DND-41 (cell line): Measurements from ENCODE around the gene ANKMY1.

Source experiments
- ATAC-seq: fragments of 200-7000 bp; cut with Tn5 transposase; 3 replicates; pipeline ENCODE4 v1.9.1; 2021; ENCODE audit warnings: low read depth; ENCODE audit not compliant: insufficient read depth
- DNase-seq: peaks from one replicate; pipeline ENCODE4 v3.0.0-alpha.2; 2020
- H2AFZ ChIP-seq: 2 replicates; pipeline ENCODE4 v1.6.0; 2012; ENCODE audit warnings: low read depth, low read length
- H3K27ac ChIP-seq: 2 replicates; pipeline ENCODE4 v1.5.1; 2012; ENCODE audit warnings: low read length, inconsistent platforms
- H3K27me3 ChIP-seq: fragments of 200-600 bp; sonication (generic); 2 replicates; pipeline ENCODE4 v1.6.0; 2012; ENCODE audit warnings: low read length, mild to moderate bottlenecking, inconsistent platforms; ENCODE audit not compliant: insufficient read depth, poor library complexity
- H3K36me3 ChIP-seq: 2 replicates; pipeline ENCODE4 v1.5.1; 2012; ENCODE audit warnings: low read length, inconsistent platforms; ENCODE audit not compliant: insufficient read depth
- H3K4me1 ChIP-seq: 2 replicates; pipeline ENCODE4 v1.5.1; 2012; ENCODE audit warnings: mild to moderate bottlenecking, low read length; ENCODE audit not compliant: insufficient read depth
- H3K4me2 ChIP-seq: 2 replicates; pipeline ENCODE4 v1.6.0; 2012; ENCODE audit warnings: mild to moderate bottlenecking, moderate library complexity, low read length, inconsistent platforms; ENCODE audit not compliant: insufficient read depth
- H3K4me3 ChIP-seq, 2 experiments: fragments of 200-600 bp in 1 of 2; shearing (Covaris generic) in 1 of 2; 2 replicates each; pipeline ENCODE4 v1.5.1; 2012 to 2016; ENCODE audit warnings: inconsistent platforms in 2 of 2, low read length in 2 of 2, mild to moderate bottlenecking in 2 of 2, low read depth in 1 of 2, moderate library complexity in 1 of 2
- H3K79me2 ChIP-seq: 2 replicates; pipeline ENCODE4 v1.6.0; 2012; ENCODE audit warnings: low read length, inconsistent platforms; ENCODE audit not compliant: insufficient read depth
- H3K9ac ChIP-seq: 2 replicates; pipeline ENCODE4 v1.6.0; 2012; ENCODE audit warnings: low read depth, mild to moderate bottlenecking, inconsistent platforms, low read length, moderate library complexity
- H3K9me3 ChIP-seq: 2 replicates; pipeline ENCODE4 v1.5.1; 2012; ENCODE audit warnings: low read length, moderate library complexity, mild to moderate bottlenecking, inconsistent platforms; ENCODE audit not compliant: insufficient read depth, severe bottlenecking
- H4K20me1 ChIP-seq: 2 replicates; pipeline ENCODE4 v1.6.0; 2012; ENCODE audit warnings: low read length; ENCODE audit not compliant: insufficient read depth
- EZH2 ChIP-seq: IDR thresholded peaks from 3 replicates; pipeline ENCODE4 v1.6.1; 2012; ENCODE audit warnings: borderline replicate concordance, low read depth, mild to moderate bottlenecking, moderate library complexity, low read length, inconsistent platforms; ENCODE audit not compliant: severe bottlenecking
- TF ChIP-seq, protein P1 (sequence below): IDR thresholded peaks from 2 replicates; pipeline ENCODE4 v1.5.1; 2012; ENCODE audit warnings: borderline replicate concordance, low read length, moderate library complexity, mild to moderate bottlenecking; ENCODE audit not compliant: poor library complexity, severe bottlenecking; ENCODE audit errors: extremely low read depth

ANKMY1 gene

DNA sequence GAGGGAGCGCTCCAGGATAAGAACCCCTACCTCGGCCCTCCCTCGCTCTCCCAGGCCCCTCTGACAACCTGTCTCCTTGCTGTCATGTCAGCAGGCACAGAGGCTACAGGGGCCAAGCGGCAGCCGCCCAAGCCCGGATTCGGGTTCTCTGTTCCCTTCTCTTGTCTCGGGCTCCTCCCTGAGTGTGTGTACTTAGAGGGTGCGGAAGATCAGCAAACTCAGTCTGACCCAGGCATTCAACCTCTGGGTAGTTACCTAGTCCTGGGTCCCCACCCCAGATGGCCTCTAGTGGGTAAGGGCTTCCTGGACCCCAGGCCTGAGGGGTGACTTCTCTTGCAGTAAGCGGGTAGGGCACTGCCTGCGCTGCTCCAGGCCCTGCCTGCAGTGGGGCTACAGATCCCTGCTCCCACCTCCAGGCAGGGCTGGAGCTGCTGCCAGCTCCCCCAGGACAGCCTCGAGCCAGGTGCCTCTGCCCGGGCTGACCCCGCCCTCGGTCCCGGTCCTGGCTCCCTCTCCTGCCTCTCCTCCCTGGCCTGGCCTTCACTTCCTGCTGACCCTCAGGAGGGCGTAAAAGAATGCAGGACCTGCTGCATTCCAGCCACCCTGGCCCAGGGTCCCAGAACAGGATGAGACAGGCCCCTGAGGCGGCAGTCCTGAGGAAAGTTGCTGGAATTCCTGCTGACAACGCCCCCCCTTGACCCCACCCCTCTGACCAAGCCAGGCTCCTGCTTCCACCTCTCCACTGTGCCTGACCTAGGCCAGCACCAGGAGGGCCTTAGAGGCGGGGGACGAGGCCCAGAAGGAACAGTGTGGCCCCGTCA, 100.4 kb downstream of the ANKMY1 start:
- Histone ChIP-seq H3K4me2 (no peak overlapping the region), H2AFZ (no peak overlapping the region), H3K9ac (no peak overlapping the region), H4K20me1 (0 out of 2 replicates have a peak, but pooled peaks cover 3% of the 10 kb centered on the region), H3K27me3 (no peaks in the 10 kb centered on the region), H3K4me1 (no peaks in the 10 kb centered on the region), H3K4me3 (no peak overlapping the region), H3K79me2 (no peaks in the 10 kb centered on the region), H3K9me3 (no peaks in the 10 kb centered on the region), H3K36me3 (no peaks in the 10 kb centered on the region), H3K27ac (no peak overlapping the region)
- DNase-seq (no peak), ATAC-seq (no peak)
- TF ChIP-seq, protein P1, sequence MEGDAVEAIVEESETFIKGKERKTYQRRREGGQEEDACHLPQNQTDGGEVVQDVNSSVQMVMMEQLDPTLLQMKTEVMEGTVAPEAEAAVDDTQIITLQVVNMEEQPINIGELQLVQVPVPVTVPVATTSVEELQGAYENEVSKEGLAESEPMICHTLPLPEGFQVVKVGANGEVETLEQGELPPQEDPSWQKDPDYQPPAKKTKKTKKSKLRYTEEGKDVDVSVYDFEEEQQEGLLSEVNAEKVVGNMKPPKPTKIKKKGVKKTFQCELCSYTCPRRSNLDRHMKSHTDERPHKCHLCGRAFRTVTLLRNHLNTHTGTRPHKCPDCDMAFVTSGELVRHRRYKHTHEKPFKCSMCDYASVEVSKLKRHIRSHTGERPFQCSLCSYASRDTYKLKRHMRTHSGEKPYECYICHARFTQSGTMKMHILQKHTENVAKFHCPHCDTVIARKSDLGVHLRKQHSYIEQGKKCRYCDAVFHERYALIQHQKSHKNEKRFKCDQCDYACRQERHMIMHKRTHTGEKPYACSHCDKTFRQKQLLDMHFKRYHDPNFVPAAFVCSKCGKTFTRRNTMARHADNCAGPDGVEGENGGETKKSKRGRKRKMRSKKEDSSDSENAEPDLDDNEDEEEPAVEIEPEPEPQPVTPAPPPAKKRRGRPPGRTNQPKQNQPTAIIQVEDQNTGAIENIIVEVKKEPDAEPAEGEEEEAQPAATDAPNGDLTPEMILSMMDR = no peak
- no peak for TF ChIP-seq EZH2

DNA sequence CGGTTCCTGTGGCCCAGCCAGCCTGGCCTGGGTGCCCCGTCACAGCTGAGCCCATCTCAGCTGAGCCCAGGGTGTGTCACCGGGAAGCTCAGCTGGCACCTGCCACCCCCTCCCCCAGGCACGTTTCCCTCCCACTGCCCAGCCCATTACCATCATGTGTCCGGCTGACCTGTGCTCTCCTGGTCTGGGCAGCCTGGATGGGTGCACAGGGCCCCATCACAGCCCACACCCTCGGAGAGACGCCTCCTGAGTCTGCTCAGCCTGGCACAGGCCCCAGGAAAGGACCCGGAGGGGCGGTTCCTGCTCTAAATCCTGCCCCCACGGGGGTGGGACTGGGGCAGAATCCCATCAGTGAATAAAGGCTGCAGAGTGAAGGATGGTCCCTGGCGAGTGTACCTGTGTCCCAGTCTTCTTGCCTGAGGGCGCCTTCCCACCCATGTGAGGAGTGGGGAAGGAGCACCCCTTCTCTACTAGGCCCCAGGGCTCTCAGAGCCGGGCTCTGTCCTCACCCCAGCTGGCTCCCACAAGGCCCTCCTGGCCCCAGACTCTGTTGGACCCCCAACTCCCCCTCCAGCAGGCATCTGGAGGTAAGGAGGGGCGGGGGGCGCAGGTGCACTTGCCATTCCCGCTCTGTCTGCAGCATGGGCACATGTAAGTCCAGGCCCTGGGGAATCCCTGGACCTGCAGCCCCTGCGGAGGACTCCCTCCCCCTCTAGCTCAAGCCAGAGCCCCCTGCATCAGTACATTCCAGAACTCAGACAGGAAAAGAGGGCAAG, 101.2 kb downstream of the ANKMY1 start:
- no peaks in the 10 kb centered on the region for H3K27me3 ChIP-seq
- no peak overlapping the region for H3K27ac ChIP-seq
- no peak overlapping the region for H2AFZ ChIP-seq
- H3K36me3 ChIP-seq = no peaks in the 10 kb centered on the region
- TF ChIP-seq, protein P1 = no peak
- TF ChIP-seq EZH2 = no peak
- no peak overlapping the region for H3K4me2 ChIP-seq
- H3K79me2 ChIP-seq = no peaks in the 10 kb centered on the region
- H3K4me1 ChIP-seq = no peaks in the 10 kb centered on the region
- ATAC-seq (no peak), DNase-seq (no peak)
- H4K20me1 ChIP-seq = peaks cover 3% of the 10 kb centered on the region; the same call in 1 of the 2 replicates
- no peaks in the 10 kb centered on the region for H3K9me3 ChIP-seq
- no peak overlapping the region for H3K4me3 ChIP-seq
- no peak overlapping the region for H3K9ac ChIP-seq

DNA sequence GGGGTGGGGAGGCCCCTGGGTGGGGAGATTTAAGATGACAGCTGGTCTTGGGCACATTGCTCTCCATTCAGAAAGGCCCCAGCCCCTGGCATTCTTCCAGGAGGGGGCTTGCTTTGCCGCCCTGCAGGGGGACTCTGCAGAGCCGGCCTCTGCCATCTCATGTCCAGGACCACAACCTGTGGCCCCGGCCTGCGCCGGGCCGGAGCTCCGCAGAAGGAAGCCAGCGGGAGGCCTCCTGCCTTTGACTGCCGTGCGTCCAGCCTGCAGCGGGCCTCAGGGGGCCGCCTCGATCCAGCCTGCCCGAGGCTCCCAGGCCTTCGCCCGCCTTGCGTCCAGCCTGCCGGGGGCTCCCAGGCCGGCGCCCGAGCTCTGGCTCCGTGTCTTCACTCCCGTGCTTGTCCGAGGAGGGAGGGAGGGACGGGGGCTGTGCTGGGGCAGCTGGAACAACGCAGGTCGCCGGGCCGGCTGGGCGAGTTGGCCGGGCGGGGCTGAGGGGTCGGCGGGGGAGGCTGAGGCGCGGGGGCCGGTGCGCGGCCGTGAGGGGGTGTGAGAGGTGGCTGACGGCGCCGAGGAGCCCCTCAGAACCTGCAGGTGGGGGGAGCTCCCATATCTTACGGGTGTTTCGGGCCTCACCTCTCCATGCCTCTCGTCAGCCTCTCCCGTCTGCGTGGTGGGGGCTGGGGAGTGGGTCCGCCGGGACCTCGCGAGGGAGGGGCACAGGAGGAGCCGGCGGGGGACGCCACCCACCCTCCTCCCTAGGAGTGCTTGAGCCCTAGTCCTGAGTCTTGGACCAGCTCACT, 101.9 kb downstream of the ANKMY1 start:
- H3K27ac ChIP-seq = no peak overlapping the region
- H3K36me3 ChIP-seq = no peaks in the 10 kb centered on the region
- ATAC-seq (no peak), DNase-seq (no peak)
- H3K9me3 ChIP-seq = no peaks in the 10 kb centered on the region
- TF ChIP-seq EZH2 = no peak
- TF ChIP-seq, protein P1 = no peak
- H4K20me1 ChIP-seq = peaks cover 3% of the 10 kb centered on the region; the same call in 1 of the 2 replicates
- H3K4me3 ChIP-seq = no peak overlapping the region
- no peaks in the 10 kb centered on the region for H3K79me2 ChIP-seq
- no peak overlapping the region for H3K4me2 ChIP-seq
- H2AFZ ChIP-seq = no peak overlapping the region
- no peaks in the 10 kb centered on the region for H3K4me1 ChIP-seq
- no peak overlapping the region for H3K9ac ChIP-seq
- no peaks in the 10 kb centered on the region for H3K27me3 ChIP-seq
